ENCODE measurements around the gene PNPT1.
"Not testable (repeated sequence)": the region's sequence is repeated elsewhere in the genome, so short reads cannot be mapped to it uniquely, and the experiment has no call there.

The PNPT1 gene

GRCh38 chr2:55598056-55598795 lies 95.4 kb downstream of the PNPT1 start:
- DNase-seq (ENCODE audit: low spot score): no peak

- DNase-seq (ENCODE audit: low spot score): not testable (repeated sequence)
Measured at GRCh38 chr2:55596795-55597194, 96.8 kb downstream of the PNPT1 start.

GRCh38 chr2:55595536-55595935 lies 98.1 kb downstream of the PNPT1 start:
- no peak for DNase-seq (ENCODE audit: low spot score)

GRCh38 chr2:55592130-55592529 lies 101.5 kb downstream of the PNPT1 start:
- no peak for DNase-seq (ENCODE audit: low spot score)

GRCh38 chr2:55590810-55591440 lies 102.7 kb downstream of the PNPT1 start:
- no peak for DNase-seq (ENCODE audit: low spot score)

- no peak for DNase-seq (ENCODE audit: low spot score)
Measured at GRCh38 chr2:55585451-55586080, 108.1 kb downstream of the PNPT1 start.

All from SK-N-DZ (cell line).